Peyer's patch (tissue), 4 donors: ENCODE measurements around the gene BECN2. TPM values are rescaled to one million over a fixed set of nuclear protein-coding genes. Genes with fewer than 3 reads are reported as not detected.

Source experiments
- DNase-seq, 3 donors: peaks; one replicate each; pipeline ENCODE4 v3.0.0-alpha.2; 2017 to 2019
- H3K27ac ChIP-seq, 4 donors: fragments of 200-600 bp; sonication (generic); one replicate each; pipeline ENCODE4 v1.5.1; 2016 to 2019
- H3K27me3 ChIP-seq, 2 donors: fragments of 200-600 bp; sonication (generic); one replicate each; pipeline ENCODE4 v1.5.1; 2019
- H3K36me3 ChIP-seq, 3 donors: fragments of 200-600 bp; sonication (generic); one replicate each; pipeline ENCODE4 v1.5.1; 2016 to 2019
- H3K4me1 ChIP-seq, 4 donors: fragments of 200-600 bp; sonication (generic); one replicate each; pipeline ENCODE4 v1.5.1; 2016 to 2019
- H3K4me3 ChIP-seq, 4 donors: fragments of 200-600 bp; sonication (generic); 1 replicate in 3 of 4; 2 replicates in 1 of 4; pipeline ENCODE4 v1.5.1; 2016 to 2019; ENCODE audit warnings: mild to moderate bottlenecking in 1 of 4
- H3K9me3 ChIP-seq, 4 donors: fragments of 200-600 bp; sonication (generic); one replicate each; pipeline ENCODE4 v1.5.1; 2016 to 2019; ENCODE audit warnings: mild to moderate bottlenecking in 1 of 4
- CTCF ChIP-seq, 6 experiments: fragments of 450-650 bp in 4 of 6; fragments of 200-600 bp in 2 of 6; sonication (generic) in 1 of 6; IDR thresholded peaks; one replicate each; pipeline ENCODE4 v1.5.1; 2017 to 2019; ENCODE audit warnings: antibody characterized with exemption in 6 of 6, mild to moderate bottlenecking in 3 of 6, moderate library complexity in 1 of 6
- POLR2A ChIP-seq, 2 donors: fragments of 450-650 bp; IDR thresholded peaks; one replicate each; pipeline ENCODE4 v1.5.1; 2017; ENCODE audit warnings: antibody characterized with exemption in 2 of 2, mild to moderate bottlenecking in 2 of 2, moderate library complexity in 2 of 2
- total RNA-seq, 4 donors: library from RNA; depleted of rRNA; stranded (reverse); fragments of >200 nt; gene quantifications; one replicate each; pipeline ENCODE4 v1.1.0, GENCODE V29; 2016

The BECN2 gene
- not detected for total RNA-seq

DNA sequence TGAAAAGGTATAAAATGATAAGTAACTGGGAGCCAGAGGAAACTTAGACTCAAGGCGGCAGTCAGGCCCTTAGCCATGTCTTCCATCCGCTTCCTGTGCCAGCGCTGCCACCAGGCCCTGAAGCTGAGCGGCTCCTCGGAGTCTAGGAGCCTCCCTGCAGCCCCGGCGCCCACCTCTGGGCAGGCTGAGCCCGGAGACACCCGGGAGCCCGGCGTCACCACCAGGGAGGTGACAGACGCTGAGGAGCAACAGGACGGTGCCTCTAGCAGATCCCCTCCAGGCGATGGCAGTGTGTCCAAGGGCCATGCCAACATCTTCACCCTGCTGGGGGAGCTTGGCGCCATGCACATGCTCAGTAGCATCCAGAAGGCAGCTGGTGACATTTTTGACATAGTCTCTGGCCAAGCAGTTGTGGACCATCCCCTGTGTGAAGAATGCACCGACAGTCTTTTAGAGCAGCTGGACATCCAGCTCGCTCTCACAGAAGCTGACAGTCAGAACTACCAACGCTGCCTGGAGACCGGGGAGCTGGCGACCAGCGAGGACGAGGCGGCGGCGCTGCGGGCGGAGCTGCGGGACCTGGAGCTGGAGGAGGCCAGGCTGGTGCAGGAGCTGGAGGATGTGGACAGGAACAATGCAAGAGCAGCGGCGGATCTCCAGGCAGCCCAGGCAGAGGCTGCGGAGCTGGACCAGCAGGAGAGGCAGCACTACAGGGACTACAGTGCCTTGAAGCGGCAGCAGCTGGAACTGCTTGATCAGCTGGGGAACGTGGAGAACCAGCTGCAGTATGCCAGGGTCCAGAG, at the start of gene BECN2:
Gene BECN2 (plus strand): TSS at position 76 of the 803 bp plus-strand sequence. CDS start 0 bp downstream, at position 76.
- no peaks in the 10 kb centered on the region for H3K36me3 ChIP-seq
- TF ChIP-seq CTCF (IDR thresholded peaks at IDR 0.05) (no peak), POLR2A (IDR thresholded peaks at IDR 0.05) (no peak)
- H3K27ac ChIP-seq = no peak within 1 kb of the TSS
- no peak within 1 kb of the TSS for H3K4me3 ChIP-seq
- no peak for DNase-seq
- H3K9me3 ChIP-seq = no peaks in the 10 kb centered on the region
- no peaks in the 10 kb centered on the region for H3K4me1 ChIP-seq
- no peaks in the 10 kb centered on the region for H3K27me3 ChIP-seq

- DNase-seq = no peak
- no peak for TF ChIP-seq CTCF (IDR thresholded peaks at IDR 0.05)
- no peak for TF ChIP-seq POLR2A (IDR thresholded peaks at IDR 0.05)
- Histone ChIP-seq H3K27ac (no peak overlapping the region), H3K9me3 (no peaks in the 10 kb centered on the region), H3K27me3 (no peaks in the 10 kb centered on the region), H3K4me1 (no peaks in the 10 kb centered on the region), H3K36me3 (no peaks in the 10 kb centered on the region), H3K4me3 (no peak overlapping the region)
These were observed 41.4 kb upstream of the BECN2 start for GRCh38 chr1:241916196-241916595.

DNA sequence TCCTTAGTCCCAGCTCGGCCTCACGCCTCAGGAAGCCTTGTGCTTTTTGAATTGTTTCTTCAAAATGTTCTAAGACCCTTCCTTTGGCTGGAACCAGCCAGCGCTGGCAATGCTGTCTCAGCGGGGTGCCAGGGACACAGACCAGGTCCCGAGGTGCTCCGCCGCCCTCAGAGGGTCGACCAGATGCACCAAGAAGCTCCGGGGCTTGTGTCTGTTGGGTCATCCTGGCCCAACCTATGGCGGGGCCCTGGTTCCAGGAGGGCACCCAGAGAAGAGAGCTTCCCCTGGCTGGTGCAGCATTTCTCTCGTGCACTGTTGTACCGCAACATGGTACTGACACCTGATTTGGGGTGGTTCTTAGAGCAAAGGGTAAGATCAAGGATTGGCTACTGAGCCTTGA, 40.1 kb upstream of the BECN2 start:
- H3K9me3 ChIP-seq = no peaks in the 10 kb centered on the region
- H3K4me1 ChIP-seq = no peaks in the 10 kb centered on the region
- TF ChIP-seq POLR2A (IDR thresholded peaks at IDR 0.05) = no peak
- no peak for TF ChIP-seq CTCF (IDR thresholded peaks at IDR 0.05)
- H3K27me3 ChIP-seq = no peaks in the 10 kb centered on the region
- no peaks in the 10 kb centered on the region for H3K36me3 ChIP-seq
- no peak overlapping the region for H3K4me3 ChIP-seq
- H3K27ac ChIP-seq = no peak overlapping the region
- no peak for DNase-seq

- H3K4me3 ChIP-seq = no peak overlapping the region
These were observed 38.7 kb upstream of the BECN2 start for GRCh38 chr1:241918879-241919278.

GRCh38 chr1:241924080-241924808, 33.3 kb upstream of the BECN2 start:
- no peak overlapping the region for H3K27ac ChIP-seq
- H3K4me3 ChIP-seq = no peak overlapping the region
- H3K4me1 ChIP-seq = no peaks in the 10 kb centered on the region
- no peaks in the 10 kb centered on the region for H3K9me3 ChIP-seq
- DNase-seq = no peak
- TF ChIP-seq POLR2A (IDR thresholded peaks at IDR 0.05) = no peak
- TF ChIP-seq CTCF (IDR thresholded peaks at IDR 0.05) = no peak
- no peaks in the 10 kb centered on the region for H3K27me3 ChIP-seq
- no peaks in the 10 kb centered on the region for H3K36me3 ChIP-seq

More at GRCh38 chr1:241918879-241919278, 38.7 kb upstream of the BECN2 start:
- no peak for DNase-seq
- Histone ChIP-seq H3K4me1 (no peaks in the 10 kb centered on the region), H3K36me3 (no peaks in the 10 kb centered on the region), H3K27me3 (no peaks in the 10 kb centered on the region), H3K9me3 (no peaks in the 10 kb centered on the region), H3K27ac (no peak overlapping the region)
- TF ChIP-seq CTCF (IDR thresholded peaks at IDR 0.05) (no peak), POLR2A (IDR thresholded peaks at IDR 0.05) (no peak)
